Erythroblast (primary cell): Measurements from ENCODE around the gene RASSF3.

Experiments used
- GATA1 ChIP-seq: IDR thresholded peaks from 2 replicates; pipeline ENCODE4 v1.6.1; 2011; ENCODE audit warnings: low read depth, mild to moderate bottlenecking, control low read depth, low read length, moderate library complexity
- POLR2A ChIP-seq: IDR thresholded peaks from 2 replicates; pipeline ENCODE4 v1.6.1; 2011; ENCODE audit warnings: mild to moderate bottlenecking, low read length

DNA sequence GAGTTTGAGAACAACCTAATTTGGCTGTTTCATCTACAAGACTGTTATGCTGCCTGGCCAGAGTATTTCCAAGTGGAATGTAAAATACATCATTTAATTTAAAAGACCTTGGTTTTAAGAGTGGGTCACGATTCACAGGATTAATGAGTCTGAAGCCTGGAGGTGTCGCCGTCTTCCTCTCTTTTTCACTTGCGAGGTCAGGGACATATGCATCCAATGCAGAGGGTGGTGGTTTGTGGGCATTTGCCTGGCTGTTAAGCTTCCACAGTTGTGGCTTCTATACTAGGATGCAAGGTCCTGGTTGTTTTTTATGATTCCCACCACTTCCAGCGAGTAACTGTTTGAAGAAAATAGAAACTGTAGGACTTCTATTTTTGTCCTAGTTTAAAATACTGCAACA is 22.8 kb upstream of the RASSF3 start:
- TF ChIP-seq POLR2A (no peak), GATA1 (no peak)
